H1 (cell line): ENCODE measurements around the gene CBARP. TPM values are rescaled to one million over a fixed set of nuclear protein-coding genes. Genes with fewer than 3 reads are reported as not detected.

Experiments used
- CTCF ChIA-PET: fragments of 300-600 bp; sonication (Branson Sonifier 250); formaldehyde crosslinking; loops from one replicate; lab custom pipeline; 2021; ENCODE audit not compliant: partially characterized antibody; lab: Charles Lee
- POLR2A ChIA-PET: fragments of 300-600 bp; sonication (Branson Sonifier 250); formaldehyde crosslinking; loops from one replicate; lab custom pipeline; 2021; ENCODE audit warnings: inconsistent platforms; ENCODE audit not compliant: partially characterized antibody; lab: Charles Lee
- DNase-seq, 2 experiments: peaks; one replicate each; pipeline versions ENCODE4 v3.0.0 to v3.0.0-alpha.2; 2010 to 2022; ENCODE audit warnings: low spot score in 2 of 2, low read depth in 1 of 2, mixed read lengths in 1 of 2
- FAIRE-seq: peaks from 2 replicates; lab custom pipeline; 2011; peaks lifted over from hg19 to GRCh38; lab: Jason Lieb, UNC
- H2AFZ ChIP-seq: 2 replicates; pipeline ENCODE4 v1.8.1; 2012; ENCODE audit warnings: low read length, inconsistent platforms
- H2AK5ac ChIP-seq: 2 replicates; pipeline ENCODE4 v1.6.1; 2013; ENCODE audit warnings: low read depth, low read length
- H2BK120ac ChIP-seq: replicated peaks from 2 replicates; pipeline ENCODE3; 2013; ENCODE audit warnings: low read depth, low read length, inconsistent platforms
- H2BK12ac ChIP-seq: 2 replicates; pipeline ENCODE4 v1.6.1; 2013; ENCODE audit warnings: low read depth, low read length
- H2BK15ac ChIP-seq: 2 replicates; pipeline ENCODE4 v1.6.1; 2013; ENCODE audit warnings: low read length
- H2BK20ac ChIP-seq: 2 replicates; pipeline ENCODE4 v1.6.1; 2013; ENCODE audit warnings: low read length
- H2BK5ac ChIP-seq: 2 replicates; pipeline ENCODE4 v1.6.1; 2013; ENCODE audit warnings: low read depth, low read length
- H3K14ac ChIP-seq: 2 replicates; pipeline ENCODE4 v1.6.1; 2013; ENCODE audit warnings: inconsistent platforms; ENCODE audit not compliant: insufficient read length
- H3K18ac ChIP-seq: 2 replicates; pipeline ENCODE4 v1.6.1; 2013; ENCODE audit warnings: low read length; ENCODE audit errors: extremely low read depth
- H3K23ac ChIP-seq: 2 replicates; pipeline ENCODE4 v1.6.1; 2013; ENCODE audit warnings: inconsistent platforms; ENCODE audit not compliant: insufficient read length
- H3K23me2 ChIP-seq: 2 replicates; pipeline ENCODE4 v1.6.1; 2013; ENCODE audit warnings: low read depth, low read length
- H3K27ac ChIP-seq: 2 replicates; pipeline ENCODE4 v1.6.1; 2011; ENCODE audit warnings: low read depth, low read length, inconsistent platforms
- H3K27me3 ChIP-seq, 4 experiments: replicated peaks in 1 of 4; 1 replicate in 1 of 4; 2 replicates in 3 of 4; pipeline versions ENCODE4 v1.6.1 to v1.8.1; 2011 to 2013; ENCODE audit warnings: low read length in 3 of 4, mild to moderate bottlenecking in 3 of 4, inconsistent platforms in 2 of 4, mixed read lengths in 2 of 4, moderate library complexity in 1 of 4; ENCODE audit not compliant: control insufficient read depth in 3 of 4, insufficient read depth in 3 of 4; ENCODE audit errors: extremely low read depth in 1 of 4
- H3K36me3 ChIP-seq, 4 experiments: 2 replicates each; pipeline versions ENCODE4 v1.6.1 to v1.8.1; 2011 to 2013; ENCODE audit warnings: mild to moderate bottlenecking in 4 of 4, low read length in 3 of 4, moderate library complexity in 2 of 4, control low read depth in 1 of 4, inconsistent platforms in 1 of 4; ENCODE audit not compliant: insufficient read depth in 4 of 4, control insufficient read depth in 2 of 4
- H3K4ac ChIP-seq: replicated peaks from 2 replicates; pipeline ENCODE3; 2013; ENCODE audit warnings: low read length, low read depth, mixed read lengths, inconsistent platforms; ENCODE audit not compliant: insufficient read length
- H3K4me1 ChIP-seq, 4 experiments: replicated peaks in 1 of 4; 1 replicate in 1 of 4; 2 replicates in 3 of 4; pipeline versions ENCODE4 v1.6.1 to v1.8.1; 2011 to 2013; ENCODE audit warnings: low read length in 3 of 4, inconsistent platforms in 2 of 4, mixed read lengths in 1 of 4; ENCODE audit not compliant: insufficient read depth in 4 of 4, control insufficient read depth in 3 of 4
- H3K4me2 ChIP-seq, 2 experiments: 2 replicates each; pipeline versions ENCODE4 v1.6.1 to v1.8.1; 2011 to 2013; ENCODE audit warnings: low read depth in 2 of 2, low read length in 2 of 2, control low read depth in 1 of 2, inconsistent platforms in 1 of 2, mild to moderate bottlenecking in 1 of 2; ENCODE audit not compliant: insufficient read depth in 1 of 2
- H3K4me3 ChIP-seq, 4 experiments: fragments of 200-600, 300-600 bp in 1 of 4; sonication (generic), shearing (Covaris generic), sonication (Bioruptor Twin) in 1 of 4; 2 replicates each; pipeline versions ENCODE4 v1.5.1 to v1.8.1; 2011 to 2016; ENCODE audit warnings: low read length in 4 of 4, low read depth in 3 of 4, control low read depth in 2 of 4, inconsistent platforms in 2 of 4, mild to moderate bottlenecking in 2 of 4, mixed read lengths in 1 of 4, moderate library complexity in 1 of 4; ENCODE audit not compliant: insufficient read depth in 2 of 4; ENCODE audit errors: extremely low read depth in 1 of 4
- H3K56ac ChIP-seq: replicated peaks from 2 replicates; pipeline ENCODE3; 2013; ENCODE audit warnings: low read depth, mild to moderate bottlenecking, mixed read lengths, low read length, inconsistent platforms; ENCODE audit not compliant: insufficient read length
- H3K79me1 ChIP-seq: 2 replicates; pipeline ENCODE4 v1.6.1; 2013; ENCODE audit warnings: low read depth, low read length, control low read depth
- H3K79me2 ChIP-seq, 2 experiments: 2 replicates each; pipeline versions ENCODE4 v1.6.1 to v1.8.1; 2012 to 2013; ENCODE audit warnings: low read length in 2 of 2, mild to moderate bottlenecking in 2 of 2, inconsistent platforms in 1 of 2; ENCODE audit not compliant: insufficient read depth in 2 of 2, control insufficient read depth in 1 of 2
- H3K9ac ChIP-seq, 4 experiments: replicated peaks in 1 of 4; 1 replicate in 1 of 4; 2 replicates in 3 of 4; pipeline versions ENCODE4 v1.6.1 to v1.8.1; 2011 to 2013; ENCODE audit warnings: low read depth in 3 of 4, low read length in 3 of 4, control low read depth in 2 of 4, mild to moderate bottlenecking in 2 of 4, moderate library complexity in 2 of 4, inconsistent platforms in 1 of 4; ENCODE audit errors: extremely low read depth in 1 of 4
- H3K9me3 ChIP-seq, 2 experiments: 2 replicates each; pipeline versions ENCODE4 v1.6.1 to v1.8.1; 2012 to 2013; ENCODE audit warnings: mild to moderate bottlenecking in 2 of 2, moderate library complexity in 2 of 2, control low read depth in 1 of 2, inconsistent platforms in 1 of 2, low read depth in 1 of 2, low read length in 1 of 2, mixed read lengths in 1 of 2; ENCODE audit not compliant: insufficient read depth in 2 of 2
- H4K20me1 ChIP-seq, 2 experiments: replicated peaks in 1 of 2; 2 replicates each; pipeline versions ENCODE3 to v1.8.1; 2011 to 2013; ENCODE audit warnings: inconsistent platforms in 2 of 2, low read length in 2 of 2, mild to moderate bottlenecking in 1 of 2; ENCODE audit not compliant: insufficient read depth in 2 of 2, control insufficient read depth in 1 of 2
- H4K5ac ChIP-seq: 2 replicates; pipeline ENCODE4 v1.6.1; 2013; ENCODE audit warnings: low read length, low read depth, mixed read lengths, inconsistent platforms; ENCODE audit not compliant: insufficient read length
- H4K8ac ChIP-seq: 2 replicates; pipeline ENCODE4 v1.8.0; 2013; ENCODE audit warnings: mild to moderate bottlenecking, moderate library complexity, low read length, inconsistent platforms; ENCODE audit not compliant: insufficient read depth; ENCODE audit errors: extremely low read depth
- H4K91ac ChIP-seq: replicated peaks from 2 replicates; pipeline ENCODE3; 2013; ENCODE audit warnings: low read length, mixed read lengths, inconsistent platforms; ENCODE audit not compliant: insufficient read length
- ATF2 ChIP-seq: IDR thresholded peaks from 2 replicates; pipeline ENCODE4 v1.6.1; 2012; ENCODE audit warnings: low read length, inconsistent platforms
- HDAC6 ChIP-seq: IDR thresholded peaks from one replicate; pipeline ENCODE4 v1.7.1; 2012; ENCODE audit warnings: low read depth, mild to moderate bottlenecking, inconsistent platforms, low read length, moderate library complexity
- KDM5A ChIP-seq: fragments of 200-600 bp; IDR thresholded peaks from 2 replicates; pipeline ENCODE4 v1.7.1; 2012; ENCODE audit warnings: mild to moderate bottlenecking, low read length, inconsistent platforms, mixed read lengths
- RBBP5 ChIP-seq: IDR thresholded peaks from 2 replicates; pipeline ENCODE4 v1.7.1; 2012; ENCODE audit warnings: low read depth, mild to moderate bottlenecking, inconsistent platforms, low read length, moderate library complexity, borderline replicate concordance
- SIN3A ChIP-seq, 2 experiments: IDR thresholded peaks in 1 of 2; conservative IDR thresholded peaks in 1 of 2; 2 replicates each; pipeline ENCODE4 v1.6.1; 2011 to 2012; ENCODE audit warnings: low read length in 2 of 2, improper control_type of control experiment in 1 of 2, low read depth in 1 of 2, mild to moderate bottlenecking in 1 of 2
- ZNF274 ChIP-seq: IDR thresholded peaks from 2 replicates; pipeline ENCODE4 v1.7.0; 2012; ENCODE audit warnings: low read length, borderline replicate concordance; ENCODE audit errors: extremely low read depth
- WGBS, 2 experiments: shearing (Covaris generic) in 1 of 2; methylation state at CpG; one replicate each; pipeline versions ENCODE4 v1.1.6 to v1.1.7; 2013 to 2015; ENCODE audit warnings: low lambda C conversion rate in 2 of 2, mixed read lengths in 2 of 2, inconsistent platforms in 1 of 2, low coverage in 1 of 2, missing lambda C conversion rate in 1 of 2; ENCODE audit not compliant: insufficient replicate concordance in 2 of 2, insufficient coverage in 1 of 2, insufficient read length in 1 of 2; ENCODE audit errors: extremely low coverage in 1 of 2, missing lambda C conversion rate in 1 of 2; 5-methylcytosine and 5-hydroxymethylcytosine counted together
- polyA plus RNA-seq, 7 experiments: library from polyadenylated mRNA; depleted of rRNA in 3 of 7; stranded (reverse) in 5 of 7; unstranded in 2 of 7; fragments of >200 nt in 5 of 7; fragments of 200-250 nt in 2 of 7; gene quantifications; 1 replicate in 5 of 7; 2 replicates in 1 of 7; 4 replicates in 1 of 7; pipeline versions ENCODE4 v1.2.1 to v1.2.3, GENCODE V29; 2011 to 2013; ENCODE audit warnings: missing spikeins in 2 of 7, mixed read lengths in 2 of 7
- total RNA-seq: library from RNA; stranded (reverse); fragmentation: NEBNext Ultra II Directional; extraction: Animal tissue kit (Norgen Biotek cat#: 25700); gene quantifications from 2 replicates; pipeline ENCODE4 v1.2.1, GENCODE V29; 2021

CBARP gene
- total and polyA plus RNA-seq, 2 of the 8 experiments (the other 6 are each of a cell fraction or from before 2014, with no cell fraction given) = 4.9 to 14.7 TPM

GRCh38 chr19:1205114-1206099 lies 32.4 kb downstream of the CBARP start, which contains the start of gene STK11:
STK11 (plus strand) TSS chr19:1205778; CDS start chr19:1206914, 1,136 bp downstream.
- Histone ChIP-seq H3K79me1 (peaks cover 16% of the 10 kb centered on the region), H3K4me1 (peaks cover 0 to 18% (median 14%) of the 10 kb centered on the region in 4 experiments; a peak in 6 of 7 replicates), H2BK12ac (no peak within 1 kb of the TSS), H3K14ac (no peak within 1 kb of the TSS), H2BK15ac (no peak within 1 kb of the TSS), H3K4me3 (peak within 1 kb of the TSS; percentile 66 to 86 (median 76)), H3K27ac (peak within 1 kb of the TSS; percentile 71; the same call in 1 of the 2 replicates), H3K4me2 (peak within 1 kb of the TSS; percentile 93 to 100), H3K4ac (no peak within 1 kb of the TSS), H2BK120ac (peak within 1 kb of the TSS; percentile 43), H3K27me3 (no peaks in the 10 kb centered on the region), H4K5ac (peak within 1 kb of the TSS; percentile 93), H4K20me1 (peaks cover 12 to 15% of the 10 kb centered on the region in 2 experiments), H2AK5ac (no peak within 1 kb of the TSS), H3K18ac (no peak within 1 kb of the TSS; the same call in 1 of the 2 replicates), H3K9me3 (no peaks in the 10 kb centered on the region), H4K8ac (peak within 1 kb of the TSS; percentile 93; the same call in 1 of the 2 replicates), H2AFZ (peak within 1 kb of the TSS; percentile 11; the same call in 1 of the 2 replicates), H3K23me2 (peaks cover 14% of the 10 kb centered on the region), H4K91ac (peak within 1 kb of the TSS; percentile 73), H3K36me3 (peaks cover 0 to 5% (median 0%) of the 10 kb centered on the region in 4 experiments; a peak in 2 of 8 replicates), H2BK5ac (peak within 1 kb of the TSS; percentile 66; the same call in 1 of the 2 replicates), H3K56ac (peak within 1 kb of the TSS; percentile 39), H3K79me2 (peaks cover 14 to 42% of the 10 kb centered on the region in 2 experiments; a peak in 3 of 4 replicates), H3K23ac (no peak within 1 kb of the TSS), H2BK20ac (no peak within 1 kb of the TSS), H3K9ac (peak within 1 kb of the TSS; percentile 45 to 95 (median 74); a peak in 6 of 7 replicates)
- CTCF ChIA-PET = interaction anchor here (1.8 to 2.8 kb wide), 2 partner anchors 12 to 16 kb away, joined by 5 to 13 read pairs; no protein-coding TSS in a partner anchor
- FAIRE-seq (no peak), DNase-seq (peak; percentile 86 to 100)
- WGBS, 2 experiments = 11% methylated on average over 25 of the region's 114 CpGs; no CpG with 5 or more reads in 1 of the 2 experiments
- POLR2A ChIA-PET = interaction anchor here (0.9 kb wide), 1 partner anchor 13 kb away, joined by 4 read pairs; no protein-coding TSS in a partner anchor
- peak; percentile 58; the same call in 1 of the 2 replicates for TF ChIP-seq RBBP5
- TF ChIP-seq SIN3A (conservative IDR thresholded peaks at IDR 0.05 in 1 of 2, IDR thresholded peaks at IDR 0.05 in 1 of 2; ENCODE audit: low read depth in 1 of 2, low read length in 2 of 2) = no peak; a peak in 1 of 4 replicates
- no peak for TF ChIP-seq ZNF274
- no peak for TF ChIP-seq ATF2
- no peak for TF ChIP-seq HDAC6
- TF ChIP-seq KDM5A = no peak
